GM19238 (cell line): ENCODE measurements around the gene ZC3H13.
"Not testable (repeated sequence)": the region's sequence is repeated elsewhere in the genome, so short reads cannot be mapped to it uniquely, and the experiment has no call there.

Source experiments
- DNase-seq: peaks from one replicate; pipeline ENCODE4 v3.0.0; 2011; ENCODE audit warnings: low spot score; ENCODE audit not compliant: insufficient read length

The ZC3H13 gene

GRCh38 chr13:46006688-46007452, 45.7 kb downstream of the ZC3H13 start:
- no peak for DNase-seq

GRCh38 chr13:46004491-46004890, 48.1 kb downstream of the ZC3H13 start:
- DNase-seq: no peak

GRCh38 chr13:45996631-45997030, 55.9 kb downstream of the ZC3H13 start:
- DNase-seq: no peak

DNA sequence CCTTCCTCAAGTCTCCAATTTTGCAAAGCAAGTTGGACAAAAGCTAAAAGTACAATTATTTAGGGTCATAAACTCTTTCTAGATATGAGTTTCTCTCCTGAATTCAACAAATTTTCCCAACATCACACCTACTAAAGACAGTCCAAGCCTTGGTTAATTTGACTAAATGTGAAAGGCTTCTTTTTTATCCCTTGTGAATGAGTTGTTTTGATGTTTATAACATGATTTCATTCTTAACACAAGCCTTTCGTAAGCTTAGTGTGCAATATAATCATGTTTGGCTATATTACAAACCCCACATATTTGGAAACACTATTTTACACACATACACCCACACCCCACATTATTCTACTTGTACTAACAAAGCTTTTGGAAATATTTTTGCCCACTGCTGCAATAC, 57.3 kb downstream of the ZC3H13 start:
- DNase-seq: no peak

GRCh38 chr13:45994752-45995151, 57.8 kb downstream of the ZC3H13 start:
- no peak for DNase-seq

GRCh38 chr13:45989607-45990006, 62.9 kb downstream of the ZC3H13 start:
- DNase-seq: no peak

- DNase-seq: not testable (repeated sequence)
These were observed 71.4 kb downstream of the ZC3H13 start for GRCh38 chr13:45981127-45981526.

GRCh38 chr13:45975337-45975736, 77.2 kb downstream of the ZC3H13 start:
- no peak for DNase-seq

- no peak for DNase-seq
These were observed 78.0 kb downstream of the ZC3H13 start for GRCh38 chr13:45974500-45974899.

- DNase-seq: no peak
These were observed 85.0 kb downstream of the ZC3H13 start for GRCh38 chr13:45967589-45967988.

GRCh38 chr13:45966715-45967114, 85.8 kb downstream of the ZC3H13 start:
- DNase-seq: no peak

- DNase-seq: no peak
These were observed 91.1 kb downstream of the ZC3H13 start for GRCh38 chr13:45961468-45961867.

DNA sequence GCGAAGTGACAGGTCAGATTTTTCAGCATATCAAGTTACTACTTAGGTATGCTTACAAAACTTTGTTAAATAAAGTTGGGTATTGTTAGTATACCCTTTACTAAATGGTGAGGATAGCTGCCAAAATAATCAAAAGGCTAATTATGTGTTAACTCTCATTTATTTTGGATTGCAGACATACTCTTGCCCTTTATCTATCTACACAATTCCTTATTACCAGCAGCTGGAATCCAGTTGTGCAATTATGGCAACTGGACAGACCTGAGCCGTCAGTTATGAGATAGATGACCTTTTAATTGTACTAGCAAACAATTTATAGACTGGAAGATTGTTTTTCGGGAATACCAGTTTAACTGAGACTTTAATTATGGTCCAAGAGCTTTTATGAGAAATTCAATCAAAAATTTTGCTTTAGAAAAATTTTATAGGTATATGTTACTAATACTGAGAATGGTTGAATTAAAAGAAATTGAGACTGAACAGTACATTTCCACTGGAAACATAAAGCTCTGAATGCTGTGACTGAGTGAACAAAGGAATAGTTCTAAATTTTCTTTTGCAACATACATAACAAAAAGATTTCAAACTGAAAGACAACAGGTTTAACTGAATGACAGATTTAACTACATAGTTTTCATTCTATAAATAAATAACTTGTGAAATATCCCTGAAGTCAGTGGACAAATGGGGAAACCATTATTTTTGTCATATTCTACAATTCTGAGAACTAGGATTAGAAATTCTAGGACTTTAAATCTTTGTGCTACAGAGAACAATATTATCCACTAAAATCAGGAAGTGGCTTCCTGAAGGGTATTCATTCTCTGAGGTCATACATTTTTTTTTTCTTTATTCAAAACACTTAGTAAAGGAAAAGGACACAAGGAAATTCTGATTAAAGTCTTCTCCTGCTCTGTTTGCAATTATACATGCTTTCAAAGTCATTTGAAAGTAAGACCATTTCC, 97.4 kb downstream of the ZC3H13 start:
- DNase-seq: no peak

GRCh38 chr13:45953082-45953481, 99.5 kb downstream of the ZC3H13 start:
- no peak for DNase-seq

DNA sequence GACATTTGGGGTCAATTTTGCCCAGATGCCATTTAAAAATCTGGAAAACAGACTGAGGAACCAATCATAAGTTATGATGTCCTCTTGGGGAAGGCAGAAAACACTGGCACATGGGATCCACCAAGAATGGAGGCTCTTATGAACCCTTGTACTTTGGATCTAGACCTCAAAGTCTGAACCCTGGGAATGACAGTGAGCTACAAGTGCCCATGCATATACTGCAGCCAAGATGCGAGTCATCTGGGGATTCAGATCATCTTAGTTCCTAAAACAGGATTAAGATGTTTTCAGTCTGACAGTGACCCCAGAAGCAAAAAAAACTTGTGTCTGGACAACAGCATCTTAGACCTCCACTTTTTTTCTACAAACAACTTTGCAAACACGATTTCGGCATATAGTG, 100.8 kb downstream of the ZC3H13 start:
- DNase-seq: no peak

DNA sequence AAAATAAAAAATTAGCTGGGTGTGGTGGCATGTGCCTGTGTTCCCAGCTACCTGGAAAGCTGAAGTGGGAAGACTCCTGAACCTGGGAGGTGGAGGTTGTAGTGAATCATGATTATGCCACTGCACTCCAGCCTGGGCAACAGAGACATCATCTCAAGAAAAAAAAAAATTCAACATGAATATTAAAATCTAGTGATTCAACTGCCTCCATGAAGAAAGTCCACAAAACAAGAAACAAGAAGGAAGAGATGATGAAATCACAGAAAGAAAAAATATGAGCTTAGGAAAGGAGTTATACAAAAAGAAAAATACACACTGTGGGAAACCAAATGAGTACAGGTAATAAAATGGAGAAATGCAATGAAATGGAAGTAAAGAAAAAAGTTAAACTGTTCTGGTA, 101.4 kb downstream of the ZC3H13 start:
- DNase-seq: no peak

DNA sequence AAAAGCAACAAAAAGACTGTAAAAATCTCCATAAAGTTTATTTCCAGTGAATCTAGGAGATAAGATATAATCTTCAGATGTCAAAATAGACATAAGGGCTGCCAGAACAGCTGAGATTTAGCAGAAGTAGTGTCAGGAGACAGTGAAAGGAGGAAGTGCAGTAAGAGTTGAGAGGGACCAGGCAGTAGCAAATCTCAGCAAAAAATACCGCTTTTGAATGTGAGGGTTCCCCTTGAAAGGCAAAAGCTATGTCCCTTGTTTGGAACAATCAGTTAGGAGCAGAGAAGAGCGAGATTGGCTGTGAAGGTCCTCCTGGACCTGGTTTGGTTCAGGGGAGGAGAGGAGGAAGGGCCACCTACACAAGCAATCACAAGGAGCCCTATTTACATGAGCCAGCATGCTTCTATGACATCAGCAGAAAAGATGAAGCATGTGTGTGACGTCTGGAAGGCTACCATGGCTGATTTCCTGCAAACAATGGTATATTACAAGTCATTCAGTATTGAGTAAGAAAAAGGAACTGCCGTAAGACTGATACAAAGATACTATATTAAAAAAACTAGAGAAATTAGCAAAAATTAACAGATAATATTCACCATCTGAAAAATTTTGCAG, 102.1 kb downstream of the ZC3H13 start:
- no peak for DNase-seq

- DNase-seq: no peak
These were observed 103.4 kb downstream of the ZC3H13 start for GRCh38 chr13:45949161-45949560.

- DNase-seq: no peak
These were observed 108.6 kb downstream of the ZC3H13 start for GRCh38 chr13:45943965-45944364.

- no peak for DNase-seq
These were observed 109.4 kb downstream of the ZC3H13 start for GRCh38 chr13:45943120-45943519.

- DNase-seq: no peak
These were observed 111.3 kb downstream of the ZC3H13 start for GRCh38 chr13:45941261-45941660.

DNA sequence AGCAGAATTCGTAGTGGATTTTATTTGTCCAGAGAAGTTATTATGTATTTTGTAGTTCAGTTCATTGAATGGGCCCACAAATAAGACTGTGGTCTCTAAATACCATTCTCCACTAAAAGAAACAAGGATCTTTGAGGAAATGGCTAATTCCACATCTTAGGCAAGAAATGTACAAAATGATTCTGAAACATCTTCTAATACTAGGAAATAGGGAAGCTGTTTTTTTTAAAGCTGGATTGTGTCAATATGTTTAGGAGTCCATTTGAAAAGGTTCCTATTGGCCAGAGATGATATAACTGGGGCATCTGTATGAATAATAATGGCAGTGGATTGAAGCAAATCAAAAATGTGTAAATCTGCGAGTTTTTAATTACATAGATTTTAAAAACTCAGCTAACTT, 112.5 kb downstream of the ZC3H13 start:
- DNase-seq: no peak
